Type B pancreatic cell (in vitro differentiated cells): ENCODE results near the gene BCS1L. TPM values are rescaled to one million over a fixed set of nuclear protein-coding genes. Genes with fewer than 3 reads are reported as not detected.

ENCODE experiments used
- DNase-seq: peaks from one replicate; pipeline ENCODE4 v3.0.0; 2021; ENCODE audit warnings: mixed read lengths; ENCODE audit not compliant: unreplicated experiment; ENCODE audit errors: extremely low spot score
- H3K27ac Mint-ChIP-seq: 2 replicates; pipeline ENCODE4 v1.8.0; 2021; ENCODE audit warnings: mild to moderate bottlenecking, mixed read lengths
- H3K27me3 Mint-ChIP-seq: 2 replicates; pipeline ENCODE4 v1.8.0; 2021; ENCODE audit warnings: mixed read lengths
- H3K36me3 Mint-ChIP-seq: 2 replicates; pipeline ENCODE4 v1.8.0; 2021; ENCODE audit warnings: mixed read lengths
- H3K4me1 Mint-ChIP-seq: one replicate; pipeline ENCODE4 v1.8.0; 2021; ENCODE audit warnings: mixed read lengths; ENCODE audit not compliant: unreplicated experiment
- H3K4me3 Mint-ChIP-seq: 2 replicates; pipeline ENCODE4 v1.8.0; 2021; ENCODE audit warnings: mild to moderate bottlenecking, mixed read lengths
- H3K9me3 Mint-ChIP-seq: 2 replicates; pipeline ENCODE4 v1.8.0; 2021; ENCODE audit warnings: mixed read lengths
- total RNA-seq: library from RNA; stranded (reverse); gene quantifications from 2 replicates; pipeline ENCODE4 v1.2.1, GENCODE V29; 2021; ENCODE audit warnings: low replicate concordance
- TF ChIP-seq, protein P1 (sequence below): fragments of 200-600 bp; sonication (generic); conservative IDR thresholded peaks from 2 replicates; pipeline ENCODE4 v1.5.0; 2021; ENCODE audit warnings: antibody characterized with exemption, mild to moderate bottlenecking

BCS1L gene
- total RNA-seq, 1 donor from 2014 or later: 64.2 TPM

DNA sequence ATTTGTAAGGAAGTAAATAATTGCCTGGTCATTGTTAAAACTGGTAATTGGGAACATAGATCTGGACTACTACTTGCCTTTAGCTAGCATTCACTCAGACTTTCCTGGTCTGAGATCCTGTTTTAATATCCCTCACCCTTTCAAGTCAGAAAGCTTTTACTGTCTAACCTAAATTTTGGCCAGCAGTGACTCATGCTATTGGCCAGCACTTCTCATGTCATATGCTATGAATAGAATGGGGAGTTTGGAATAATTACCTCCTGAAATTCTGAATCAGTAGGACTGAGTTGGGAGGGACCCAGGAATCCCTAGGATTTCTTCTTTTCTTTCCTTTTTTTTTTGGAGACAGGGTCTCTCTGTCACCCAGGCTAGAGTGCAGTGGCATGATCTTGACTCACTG lies 31.8 kb downstream of the BCS1L start:
- Mint-ChIP-seq H3K27me3 (no peaks in the 10 kb centered on the region), H3K27ac (no peak overlapping the region), H3K4me1 (peaks cover 4% of the 10 kb centered on the region), H3K9me3 (no peaks in the 10 kb centered on the region), H3K4me3 (no peak overlapping the region), H3K36me3 (peaks cover 5% of the 10 kb centered on the region)
- TF ChIP-seq, protein P1, sequence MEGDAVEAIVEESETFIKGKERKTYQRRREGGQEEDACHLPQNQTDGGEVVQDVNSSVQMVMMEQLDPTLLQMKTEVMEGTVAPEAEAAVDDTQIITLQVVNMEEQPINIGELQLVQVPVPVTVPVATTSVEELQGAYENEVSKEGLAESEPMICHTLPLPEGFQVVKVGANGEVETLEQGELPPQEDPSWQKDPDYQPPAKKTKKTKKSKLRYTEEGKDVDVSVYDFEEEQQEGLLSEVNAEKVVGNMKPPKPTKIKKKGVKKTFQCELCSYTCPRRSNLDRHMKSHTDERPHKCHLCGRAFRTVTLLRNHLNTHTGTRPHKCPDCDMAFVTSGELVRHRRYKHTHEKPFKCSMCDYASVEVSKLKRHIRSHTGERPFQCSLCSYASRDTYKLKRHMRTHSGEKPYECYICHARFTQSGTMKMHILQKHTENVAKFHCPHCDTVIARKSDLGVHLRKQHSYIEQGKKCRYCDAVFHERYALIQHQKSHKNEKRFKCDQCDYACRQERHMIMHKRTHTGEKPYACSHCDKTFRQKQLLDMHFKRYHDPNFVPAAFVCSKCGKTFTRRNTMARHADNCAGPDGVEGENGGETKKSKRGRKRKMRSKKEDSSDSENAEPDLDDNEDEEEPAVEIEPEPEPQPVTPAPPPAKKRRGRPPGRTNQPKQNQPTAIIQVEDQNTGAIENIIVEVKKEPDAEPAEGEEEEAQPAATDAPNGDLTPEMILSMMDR: no peak
- no peak for DNase-seq

DNA sequence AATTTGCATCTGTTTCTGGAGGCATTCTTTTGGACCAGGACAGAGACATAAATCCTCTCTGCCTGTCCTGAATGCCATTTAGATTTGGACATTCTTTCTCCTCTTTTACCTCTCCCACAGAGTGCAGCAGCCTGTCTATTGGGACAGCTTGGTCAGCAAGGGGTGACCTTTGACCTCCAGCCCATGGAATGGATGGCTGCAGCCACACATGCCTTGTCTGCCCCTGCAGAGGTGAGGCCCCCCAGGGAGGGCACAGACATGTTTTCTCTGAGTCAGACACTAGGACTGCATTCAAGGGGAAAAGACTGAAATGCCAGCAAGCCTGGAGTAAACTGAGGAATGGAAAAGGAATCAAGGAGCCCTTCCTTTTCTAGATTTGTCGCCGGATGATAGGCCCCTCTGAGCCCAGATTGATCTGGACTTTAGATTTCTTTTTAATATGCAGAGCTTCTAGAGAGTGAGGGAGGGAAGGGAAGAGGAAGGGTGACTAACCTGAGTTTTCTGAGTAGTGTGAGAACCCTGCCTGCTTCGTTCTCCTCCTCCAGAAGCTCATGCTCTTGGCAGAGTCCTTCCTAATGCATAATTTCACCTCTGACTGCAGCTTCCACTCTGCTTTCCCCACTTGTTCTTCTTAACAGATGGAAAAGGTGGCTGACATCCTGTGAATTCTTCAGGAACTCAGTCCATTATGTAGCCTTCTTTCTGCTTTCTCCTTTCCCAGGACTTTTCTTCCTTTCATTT lies 35.1 kb downstream of the BCS1L start:
- H3K27me3 Mint-ChIP-seq: no peaks in the 10 kb centered on the region
- no peak for DNase-seq
- TF ChIP-seq, protein P1: no peak
- H3K9me3 Mint-ChIP-seq: no peaks in the 10 kb centered on the region
- H3K27ac Mint-ChIP-seq: no peak overlapping the region
- H3K4me1 Mint-ChIP-seq: no peaks in the 10 kb centered on the region
- H3K4me3 Mint-ChIP-seq: no peak overlapping the region
- no peaks in the 10 kb centered on the region for H3K36me3 Mint-ChIP-seq

DNA sequence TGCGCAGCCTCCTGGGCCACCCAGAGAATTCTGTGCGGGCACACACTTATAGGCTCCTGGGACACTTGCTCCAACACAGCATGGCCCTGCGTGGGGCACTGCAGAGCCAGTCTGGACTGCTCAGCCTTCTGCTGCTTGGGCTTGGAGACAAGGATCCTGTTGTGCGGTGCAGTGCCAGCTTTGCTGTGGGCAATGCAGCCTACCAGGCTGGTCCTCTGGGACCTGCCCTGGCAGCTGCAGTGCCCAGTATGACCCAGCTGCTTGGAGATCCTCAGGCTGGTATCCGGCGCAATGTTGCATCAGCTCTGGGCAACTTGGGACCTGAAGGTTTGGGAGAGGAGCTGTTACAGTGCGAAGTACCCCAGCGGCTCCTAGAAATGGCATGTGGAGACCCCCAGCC lies 39.4 kb downstream of the BCS1L start:
- H3K36me3 Mint-ChIP-seq: peaks cover 9% of the 10 kb centered on the region
- H3K9me3 Mint-ChIP-seq: no peaks in the 10 kb centered on the region
- H3K27me3 Mint-ChIP-seq: no peaks in the 10 kb centered on the region
- TF ChIP-seq, protein P1: no peak
- no peak overlapping the region for H3K4me3 Mint-ChIP-seq
- H3K27ac Mint-ChIP-seq: no peak overlapping the region
- no peaks in the 10 kb centered on the region for H3K4me1 Mint-ChIP-seq
- no peak for DNase-seq

DNA sequence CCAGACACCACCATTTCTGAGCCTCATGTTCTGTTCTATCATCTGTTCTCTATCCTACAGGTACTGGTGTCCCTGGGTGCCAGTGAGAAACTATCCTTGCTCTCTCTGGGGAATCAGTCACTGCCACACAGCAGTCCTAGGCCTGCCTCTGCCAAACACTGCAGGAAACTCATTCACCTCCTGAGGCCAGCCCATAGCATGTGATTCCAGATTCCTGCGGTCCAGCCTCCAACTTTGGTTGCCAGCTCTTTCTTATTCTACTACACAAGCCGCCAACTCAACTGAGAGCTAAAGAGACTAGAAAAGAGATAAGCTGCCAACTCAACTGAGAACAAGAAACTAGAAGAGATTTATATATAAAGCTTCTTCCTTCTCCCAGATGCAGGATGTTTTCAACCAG lies 42.3 kb downstream of the BCS1L start:
- Mint-ChIP-seq H3K36me3 (peaks cover 9% of the 10 kb centered on the region), H3K4me1 (no peaks in the 10 kb centered on the region), H3K4me3 (no peak overlapping the region), H3K27me3 (no peaks in the 10 kb centered on the region), H3K27ac (no peak overlapping the region), H3K9me3 (no peaks in the 10 kb centered on the region)
- DNase-seq: no peak
- TF ChIP-seq, protein P1: no peak

DNA sequence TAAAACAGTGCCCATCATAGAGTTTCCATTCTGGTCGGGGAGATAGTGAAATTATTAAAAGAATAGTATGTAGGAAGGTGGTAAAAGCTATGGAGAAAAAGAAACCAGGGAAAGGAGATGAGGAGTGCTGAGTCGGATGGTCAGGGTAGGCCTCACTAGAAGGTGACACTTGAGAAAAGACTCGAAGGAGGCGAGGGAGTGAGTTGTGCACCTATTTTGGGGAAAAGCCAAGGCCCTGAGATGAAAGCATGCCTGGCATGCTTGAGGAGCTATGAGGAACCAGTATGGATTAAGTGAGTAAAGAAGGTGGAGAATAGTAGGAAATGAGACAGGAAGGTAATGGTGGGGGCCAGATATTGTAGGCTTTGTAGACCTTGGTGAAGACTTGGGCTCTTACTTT lies 43.9 kb downstream of the BCS1L start:
- H3K4me1 Mint-ChIP-seq: no peaks in the 10 kb centered on the region
- no peak overlapping the region for H3K27ac Mint-ChIP-seq
- H3K36me3 Mint-ChIP-seq: peaks cover 9% of the 10 kb centered on the region
- H3K4me3 Mint-ChIP-seq: no peak overlapping the region
- no peak for DNase-seq
- TF ChIP-seq, protein P1: no peak
- H3K27me3 Mint-ChIP-seq: no peaks in the 10 kb centered on the region
- H3K9me3 Mint-ChIP-seq: no peaks in the 10 kb centered on the region
